ENCODE data around the gene TMEM132D.

GRCh38 chr12:129300011-129300410 lies 603.8 kb downstream of the TMEM132D start:
- TF ChIP-seq CTCF (conservative IDR thresholded peaks at IDR 0.05; ENCODE audit: low read depth, low read length) (no peak), EZH2 (IDR thresholded peaks at IDR 0.05; ENCODE audit: borderline replicate concordance, low read depth, low read length, poor library complexity, severe bottlenecking) (no peak)
